SH-SY5Y (cell line): Measurements from ENCODE around the gene ZDHHC22.

Experiments used
- GATA2 ChIP-seq: IDR thresholded peaks from 2 replicates; pipeline ENCODE4 v1.6.1; 2011; ENCODE audit warnings: mild to moderate bottlenecking, low read depth, low read length
- GATA3 ChIP-seq: IDR thresholded peaks from 2 replicates; pipeline ENCODE4 v1.6.1; 2011; ENCODE audit warnings: low read depth, mild to moderate bottlenecking, low read length, moderate library complexity

Gene ZDHHC22

DNA sequence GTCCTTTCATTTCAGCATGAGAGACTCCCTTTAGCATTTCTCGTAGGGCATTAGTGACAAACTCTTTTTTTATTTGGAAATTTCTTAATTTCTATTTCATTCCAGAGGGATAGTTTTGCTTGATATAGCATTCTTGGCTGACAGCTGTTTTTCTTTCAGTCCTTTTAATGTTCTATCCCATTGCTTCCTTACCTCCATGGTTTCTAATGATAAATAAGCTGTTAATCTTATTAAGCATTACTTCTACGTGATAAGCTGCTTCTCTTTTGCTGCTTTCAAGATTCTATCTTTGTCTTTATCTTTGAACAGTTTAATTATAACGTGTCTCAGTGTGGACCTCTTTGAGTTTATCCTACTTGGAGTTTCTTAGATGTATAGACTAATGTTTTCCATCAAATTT is 28.5 kb upstream of the ZDHHC22 start:
- TF ChIP-seq GATA2, result no peak
- TF ChIP-seq GATA3, result no peak

- TF ChIP-seq GATA3 (no peak), GATA2 (no peak)
These were observed 19.4 kb upstream of the ZDHHC22 start for GRCh38 chr14:77161011-77161410.

DNA sequence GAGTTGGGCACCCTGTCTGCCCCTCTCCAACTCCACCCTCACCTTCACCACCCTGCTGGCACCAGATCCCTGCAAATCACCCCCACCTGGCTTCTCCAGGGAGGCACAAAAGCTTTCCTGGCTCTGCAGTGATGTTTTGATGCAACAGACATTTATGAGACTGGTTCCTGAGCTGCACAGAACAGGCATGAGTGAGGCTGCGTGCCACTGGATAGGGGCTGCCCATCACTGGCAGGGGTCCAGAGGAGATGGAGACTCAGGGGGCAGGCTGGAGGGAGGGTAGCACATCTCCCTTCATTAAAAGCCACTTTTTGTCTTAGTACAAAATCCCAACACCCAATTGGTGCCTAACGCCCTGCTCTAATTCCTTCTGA is 17.3 kb upstream of the ZDHHC22 start:
- TF ChIP-seq GATA3, result no peak
- no peak for TF ChIP-seq GATA2

DNA sequence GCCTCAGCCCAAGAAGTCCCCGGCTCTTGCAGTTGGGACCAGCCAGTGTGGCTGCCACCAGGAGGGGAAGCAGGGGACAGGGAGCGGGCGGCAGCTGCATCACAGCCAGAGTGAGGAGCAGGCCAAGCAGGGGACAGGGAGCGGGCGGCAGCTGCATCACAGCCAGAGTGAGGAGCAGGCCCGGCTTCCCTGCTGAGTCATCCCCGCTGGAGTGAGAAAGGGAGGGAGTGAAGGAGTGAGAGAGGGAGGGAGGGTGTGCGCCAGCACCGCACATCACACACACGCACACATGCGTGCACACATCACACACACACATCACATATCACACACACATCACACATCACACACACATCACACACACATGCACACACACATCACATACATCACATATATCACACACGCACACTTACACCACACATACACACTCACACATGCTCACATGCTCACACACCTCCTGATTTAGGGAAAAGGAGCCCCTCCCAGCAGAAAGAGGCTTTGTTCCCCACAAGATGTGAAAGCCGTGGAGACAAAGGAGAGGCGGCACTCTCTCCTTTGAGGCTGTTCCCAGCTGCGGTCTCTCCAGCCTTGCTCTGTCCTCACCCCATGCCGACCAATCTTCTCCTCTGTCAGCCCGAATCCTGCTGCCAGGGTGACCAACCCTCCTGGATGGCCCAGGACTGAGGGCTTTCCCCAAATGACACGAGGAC is 16.7 kb upstream of the ZDHHC22 start:
- TF ChIP-seq GATA2, result no peak
- no peak for TF ChIP-seq GATA3

DNA sequence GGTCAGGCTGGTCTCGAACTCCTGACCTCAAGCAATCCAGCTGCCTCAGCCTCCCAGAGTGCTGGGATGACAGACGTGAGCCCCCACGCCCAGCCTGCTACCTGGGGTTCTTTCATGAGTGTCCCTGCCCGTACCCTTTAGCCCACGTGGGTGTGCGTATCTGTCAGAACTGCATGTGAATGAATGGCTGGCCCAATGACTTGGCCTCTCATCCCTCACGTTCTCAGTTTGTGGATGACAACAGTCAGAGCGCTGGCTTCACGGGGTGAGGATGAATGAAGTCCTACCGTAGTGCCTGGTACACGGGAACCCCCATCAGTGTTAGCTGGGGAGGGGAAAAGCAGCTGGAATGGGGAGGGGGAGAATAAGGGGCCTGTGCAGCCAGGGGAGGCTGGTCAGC is 16.1 kb upstream of the ZDHHC22 start:
- TF ChIP-seq GATA3 (no peak), GATA2 (no peak)

GRCh38 chr14:77155083-77155482 is 13.5 kb upstream of the ZDHHC22 start:
- TF ChIP-seq GATA2 (no peak), GATA3 (no peak)

GRCh38 chr14:77154421-77154820 is 12.8 kb upstream of the ZDHHC22 start:
- no peak for TF ChIP-seq GATA2
- no peak for TF ChIP-seq GATA3

- TF ChIP-seq GATA2 (no peak), GATA3 (no peak)
These were observed 12.2 kb upstream of the ZDHHC22 start for GRCh38 chr14:77153802-77154201.

- no peak for TF ChIP-seq GATA3
- no peak for TF ChIP-seq GATA2
These were observed 10.5 kb upstream of the ZDHHC22 start for GRCh38 chr14:77151918-77152588.

DNA sequence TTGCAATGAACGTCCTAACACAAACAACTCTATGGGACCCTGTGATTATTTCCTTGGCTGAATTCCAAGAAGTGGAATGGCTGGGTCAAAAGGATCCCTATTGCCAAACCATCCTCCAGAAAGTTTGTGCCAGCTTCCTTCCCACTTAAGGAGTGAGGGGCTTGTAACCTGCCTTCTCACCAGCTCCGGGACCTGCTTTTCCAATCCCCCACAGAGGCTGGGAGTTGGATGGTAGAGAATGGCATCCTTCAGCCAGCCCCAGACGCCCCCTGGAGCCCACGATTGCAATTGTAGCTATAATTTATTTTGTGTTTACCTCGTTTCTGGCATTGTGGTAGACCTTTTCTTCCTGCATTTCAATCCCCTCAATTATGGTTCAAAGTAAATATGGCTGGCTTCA is 9.7 kb upstream of the ZDHHC22 start:
- no peak for TF ChIP-seq GATA3
- no peak for TF ChIP-seq GATA2

- TF ChIP-seq GATA3, result no peak
These were observed 7.1 kb upstream of the ZDHHC22 start for GRCh38 chr14:77148510-77149231.

GRCh38 chr14:77145975-77146740 is 4.6 kb upstream of the ZDHHC22 start:
- TF ChIP-seq GATA2 (no peak), GATA3 (no peak)

DNA sequence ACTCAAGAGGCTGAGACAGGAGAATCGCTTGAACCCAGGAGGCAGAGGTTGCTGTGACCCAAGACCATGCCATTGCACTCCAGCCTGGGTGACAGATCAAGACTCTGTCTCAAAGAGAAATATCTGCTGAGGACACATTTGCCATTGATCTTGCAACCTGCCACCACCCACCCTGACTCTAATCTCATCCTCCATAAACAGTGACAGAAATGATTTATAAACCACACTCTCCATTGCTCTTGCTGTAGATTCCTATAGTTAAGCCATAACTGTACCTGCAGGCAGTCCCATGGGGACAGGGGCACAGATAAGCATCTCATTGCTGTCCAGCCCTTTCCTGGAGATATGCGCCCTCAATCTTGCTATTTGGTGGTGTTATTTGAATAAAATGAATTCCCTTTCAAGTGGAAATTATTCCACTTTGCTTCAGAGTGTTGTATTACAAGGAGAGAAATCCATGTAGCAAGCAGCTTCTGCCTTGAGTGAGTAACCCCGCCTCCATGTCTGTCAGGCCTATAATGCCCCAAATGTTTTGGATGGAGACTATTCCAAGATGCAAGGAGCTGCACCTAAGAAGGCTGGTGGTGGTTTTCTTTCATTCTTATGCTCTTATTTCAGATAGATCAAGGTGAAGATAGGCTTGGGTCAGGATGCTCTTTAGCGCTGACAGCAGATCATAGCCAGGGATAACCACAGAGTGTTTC is 3.0 kb upstream of the ZDHHC22 start:
- TF ChIP-seq GATA3 (no peak; the same call in 1 of the 2 replicates), GATA2 (peak; percentile 72)

- TF ChIP-seq GATA2 (no peak), GATA3 (no peak)
These were observed 1.5 kb upstream of the ZDHHC22 start for GRCh38 chr14:77143071-77143470.
